HG03342 (cell line): ENCODE results near the gene ADAMTS7.
A peak's percentile ranks its signal among the peaks of the same experiment; 100 is the strongest.
"Not testable (repeated sequence)": the region's sequence is repeated elsewhere in the genome, so short reads cannot be mapped to it uniquely, and the experiment has no call there.

ENCODE experiments used
- ATAC-seq: cut with Tn5 transposase; IDR thresholded peaks from one replicate; pipeline ENCODE4 v1.9.1; 2021; ENCODE audit warnings: mild to moderate bottlenecking, moderate library complexity; ENCODE audit not compliant: unreplicated experiment

Gene ADAMTS7

DNA sequence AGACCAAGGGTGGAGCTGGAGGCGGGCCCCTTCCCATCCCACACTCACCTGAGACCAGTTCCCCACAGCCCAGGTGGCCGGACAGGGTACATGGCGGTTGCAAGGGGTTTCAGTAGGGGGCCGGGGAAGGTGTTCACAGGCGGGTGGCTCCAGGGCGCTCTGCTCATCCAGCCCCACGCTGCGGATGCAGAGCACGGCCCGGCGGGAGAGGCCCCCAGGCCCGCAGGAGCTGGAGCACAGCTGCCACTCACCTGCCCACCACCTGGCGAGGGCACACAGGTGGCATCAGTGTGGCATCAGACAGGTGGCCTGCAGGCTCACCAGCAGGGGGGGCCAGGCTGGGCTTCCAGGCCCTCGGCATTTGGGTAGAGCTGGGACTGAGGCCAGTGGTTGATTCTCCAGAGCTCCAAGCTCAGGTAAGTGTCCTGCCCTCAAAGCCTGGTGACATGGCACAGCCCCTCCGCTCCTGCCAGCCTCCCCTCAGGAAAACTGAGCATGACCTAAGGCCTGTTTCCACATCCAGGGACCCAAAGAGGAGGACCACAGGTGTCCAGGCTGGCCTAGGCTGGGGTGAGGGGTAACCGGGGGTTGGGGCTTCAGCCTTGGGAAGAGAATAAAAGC, 43.8 kb downstream of the ADAMTS7 start:
- no peak for ATAC-seq

DNA sequence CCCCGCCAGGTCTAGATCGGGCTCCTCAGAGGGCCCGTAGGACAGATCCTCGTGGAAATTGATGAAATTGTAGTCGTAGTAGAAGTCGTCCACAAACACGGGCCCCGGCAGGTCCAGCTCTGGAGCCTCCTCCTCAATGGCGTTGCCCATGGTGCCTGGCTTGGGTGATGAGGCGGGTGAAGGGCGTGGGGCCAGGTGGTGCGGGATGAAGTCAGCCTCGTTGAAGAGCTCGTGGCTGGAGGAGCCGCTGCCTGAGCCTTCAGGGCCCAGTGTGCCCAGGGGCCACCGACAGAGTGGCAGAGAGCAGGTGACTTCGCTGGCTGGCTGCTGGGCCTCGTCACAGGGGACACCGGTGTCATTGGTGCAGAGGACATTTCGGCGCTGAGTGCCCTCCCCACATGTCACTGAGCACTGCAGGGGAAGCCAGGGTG, 44.6 kb downstream of the ADAMTS7 start:
- not testable (repeated sequence) for ATAC-seq

DNA sequence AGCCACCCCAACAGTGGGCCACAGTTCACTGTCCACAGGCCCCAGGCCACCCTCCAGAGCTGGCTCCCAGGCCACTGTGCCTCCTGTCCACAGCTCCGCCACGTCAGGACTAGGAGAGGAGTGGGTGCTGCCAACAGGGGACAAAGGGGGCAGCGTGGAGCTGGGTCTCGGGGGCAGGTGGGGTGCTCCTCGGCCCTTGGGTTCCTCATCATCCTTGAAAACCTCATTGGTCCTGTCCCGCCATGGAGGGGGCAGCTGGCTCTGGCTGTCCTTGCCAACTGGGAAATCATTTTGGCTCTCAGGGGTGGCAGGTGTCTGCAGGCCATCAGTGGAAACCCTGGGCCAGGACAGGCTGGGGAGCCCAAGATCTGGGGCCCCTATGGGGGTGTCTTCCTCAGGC, 45.2 kb downstream of the ADAMTS7 start:
- ATAC-seq = no peak

DNA sequence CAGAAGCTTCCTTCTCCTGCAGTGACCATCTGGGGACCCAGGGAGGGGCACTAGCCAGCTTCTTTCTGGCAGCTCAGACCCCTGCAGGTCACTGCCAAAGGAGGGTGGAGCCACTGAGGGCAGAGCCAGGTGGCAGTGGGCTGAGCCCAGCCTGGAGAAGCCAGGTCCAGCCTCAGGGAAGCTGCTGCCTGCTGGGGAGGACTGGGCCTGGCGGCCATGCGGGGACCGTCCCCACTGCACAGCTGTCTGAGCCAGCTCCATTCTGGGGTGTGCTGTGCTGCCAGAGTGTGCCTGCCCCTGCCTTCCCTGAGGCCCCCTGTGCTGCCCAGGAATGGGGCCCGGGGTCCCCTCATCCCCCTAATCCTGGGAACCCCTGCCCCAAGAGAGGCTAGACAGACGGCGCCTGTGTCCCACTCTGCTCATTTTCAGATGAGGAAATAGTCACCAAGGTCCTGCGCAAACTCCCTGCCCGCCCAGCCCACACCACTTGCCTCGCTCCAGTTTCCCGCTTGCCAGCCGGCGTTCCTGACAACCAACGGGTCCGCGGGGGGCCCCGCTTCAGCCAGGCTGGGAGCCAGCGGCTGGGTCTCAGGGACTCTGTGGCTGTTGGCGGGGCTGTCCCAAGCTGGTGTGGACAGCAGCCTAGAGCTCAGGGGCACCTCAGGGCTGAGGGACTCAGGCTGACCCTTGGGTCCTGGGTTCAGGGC, 46.0 kb downstream of the ADAMTS7 start:
- not testable (repeated sequence) for ATAC-seq

DNA sequence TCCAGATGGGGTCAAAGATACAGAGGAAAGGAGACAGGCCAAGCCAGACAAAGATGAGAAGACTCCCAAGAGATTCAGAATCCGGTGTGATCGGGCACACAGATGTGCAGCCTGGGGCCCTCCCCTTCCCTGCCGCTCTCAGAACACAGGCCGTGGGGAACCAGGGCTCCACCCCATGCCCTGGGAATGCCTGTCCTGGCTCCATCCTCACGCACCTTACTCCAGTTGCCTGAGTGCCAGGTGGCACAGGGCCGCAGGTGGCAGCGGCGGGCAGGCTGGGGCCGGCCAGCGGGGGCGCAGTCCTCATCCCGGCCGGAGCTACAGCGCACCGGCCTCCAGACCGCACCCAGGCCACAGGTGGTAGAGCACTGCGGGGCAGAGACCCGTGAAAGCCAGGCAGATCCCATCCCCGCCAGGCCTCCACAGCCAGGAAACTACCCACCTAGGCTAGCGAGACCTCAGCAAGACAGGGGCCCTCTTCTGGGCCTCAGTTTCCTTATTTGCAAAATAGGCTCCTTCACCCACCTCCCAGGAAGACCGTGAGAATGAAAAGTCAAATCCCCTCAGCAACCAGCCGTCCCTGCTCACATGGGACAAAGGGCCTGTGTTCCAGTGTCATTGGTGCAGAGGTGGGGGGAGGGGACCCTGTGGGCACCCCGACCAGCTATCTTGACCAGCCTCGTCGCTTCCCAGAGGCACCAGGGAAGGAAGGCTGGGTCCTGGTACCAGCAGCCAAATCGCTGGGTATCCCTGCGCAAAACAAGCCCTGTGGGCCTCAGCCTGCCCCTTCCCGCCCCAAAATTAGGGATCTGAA, 46.7 kb downstream of the ADAMTS7 start:
- ATAC-seq = not testable (repeated sequence)

DNA sequence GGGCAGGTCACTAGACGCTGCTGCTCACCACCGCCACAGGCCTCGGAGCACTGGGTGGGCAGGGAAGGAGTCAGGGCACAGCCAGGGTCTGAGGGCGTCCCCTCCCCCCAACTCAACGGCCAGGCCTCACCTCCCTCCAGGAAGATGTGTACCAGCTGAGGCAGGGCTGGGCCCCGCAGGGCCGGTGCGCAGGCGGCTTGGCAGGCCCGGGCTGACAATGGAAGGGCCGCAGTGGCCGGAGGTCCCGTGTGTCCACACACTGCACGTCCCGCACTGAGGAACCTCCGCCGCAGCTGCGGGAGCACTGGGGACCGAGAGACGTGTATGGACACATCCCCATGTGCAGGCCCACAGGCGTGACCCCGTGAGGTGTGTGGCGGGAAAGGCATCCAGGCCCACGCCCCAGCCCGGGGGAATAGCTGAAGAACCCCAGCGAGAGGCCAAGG, 47.4 kb downstream of the ADAMTS7 start:
- ATAC-seq = no peak

DNA sequence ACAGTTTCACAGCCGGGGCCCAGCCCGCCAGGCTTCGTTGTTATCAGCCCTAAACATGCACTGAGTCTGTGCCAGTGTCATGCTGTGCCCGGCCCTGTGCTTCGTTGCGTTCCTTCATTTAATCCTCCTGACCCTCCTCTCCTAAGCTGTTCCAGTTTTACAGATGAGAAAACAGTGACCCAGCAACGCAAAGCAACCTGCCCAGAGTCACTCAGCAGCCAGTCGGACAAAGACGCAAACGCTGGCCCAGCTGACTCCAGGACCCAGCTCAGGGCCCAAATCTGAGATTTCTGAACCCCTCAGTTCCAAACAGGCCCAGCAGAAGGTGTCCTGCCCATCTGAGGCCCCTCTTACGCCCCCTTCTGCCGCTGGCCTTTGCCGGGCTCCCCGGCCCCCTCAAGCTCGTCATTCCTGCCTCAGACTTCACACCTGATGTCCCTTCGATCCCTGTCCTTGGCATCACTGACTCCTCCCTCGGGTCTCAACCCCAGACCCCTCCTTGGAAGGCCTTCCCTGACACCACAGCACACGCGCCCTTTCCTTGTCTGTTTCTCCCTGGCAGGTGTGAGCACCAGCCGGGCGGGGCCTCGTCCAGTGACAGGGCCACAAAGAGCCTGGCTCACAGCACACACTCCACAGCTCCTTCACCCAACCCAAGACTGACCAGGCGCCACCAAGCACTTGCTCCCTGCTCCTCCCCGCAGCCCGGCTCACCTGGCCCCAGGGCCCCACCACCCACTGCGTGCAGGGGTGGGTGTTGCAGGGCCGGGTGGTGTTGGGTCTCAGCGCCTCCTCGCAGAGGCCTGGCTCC, 48.1 kb downstream of the ADAMTS7 start:
- ATAC-seq = no peak

DNA sequence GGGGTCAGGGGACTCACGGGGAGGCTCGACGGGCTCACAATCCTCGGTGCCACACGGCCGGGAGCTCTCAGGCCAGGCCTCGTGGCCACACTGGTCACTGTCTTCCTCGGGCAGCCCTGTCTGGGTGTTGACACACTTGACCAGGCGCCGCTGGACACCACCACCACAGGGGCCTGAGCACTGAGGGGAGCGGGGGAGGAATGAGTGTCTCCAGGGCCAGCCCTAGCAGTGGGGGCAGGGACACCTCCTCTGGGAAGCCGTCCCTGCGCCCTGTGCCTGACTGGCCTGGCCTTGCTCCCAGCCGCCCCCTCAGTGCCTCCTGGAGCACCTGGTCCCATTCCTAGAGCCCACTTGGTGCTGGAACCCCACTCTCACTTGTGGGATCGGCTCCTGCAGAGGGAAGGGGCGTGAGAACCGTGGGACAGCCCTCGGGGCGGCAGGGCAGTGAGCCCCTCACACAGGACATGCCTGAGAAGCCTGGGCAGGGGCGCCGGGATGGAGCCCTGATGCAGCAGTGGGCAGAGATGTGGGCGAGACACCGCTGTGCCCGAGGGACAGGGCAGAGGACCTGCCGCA, 48.8 kb downstream of the ADAMTS7 start:
- ATAC-seq = not testable (repeated sequence)

DNA sequence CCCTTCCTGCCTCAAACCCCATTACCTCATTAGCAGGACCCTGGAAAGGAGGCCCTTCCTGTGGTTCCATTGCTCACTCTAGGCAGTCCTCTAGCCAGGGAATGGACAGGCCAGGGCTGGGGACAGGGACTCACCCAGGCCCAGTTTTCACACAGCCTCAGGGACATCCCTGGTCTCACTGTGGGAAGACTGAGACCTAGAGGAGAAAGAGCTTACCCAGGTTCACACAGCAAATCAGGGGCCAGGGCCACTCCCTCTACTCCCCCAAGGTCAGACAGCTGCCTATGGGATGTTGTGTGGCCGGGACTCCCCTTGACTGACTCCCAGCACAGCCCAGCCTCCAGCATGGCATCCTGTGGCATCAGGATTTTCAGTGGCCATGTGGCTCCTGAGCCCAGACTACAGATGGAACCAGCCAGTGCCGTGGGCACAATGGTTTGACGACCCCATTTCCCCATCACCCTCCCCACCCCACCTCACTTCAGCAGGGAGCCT, 49.3 kb downstream of the ADAMTS7 start:
- ATAC-seq = no peak

DNA sequence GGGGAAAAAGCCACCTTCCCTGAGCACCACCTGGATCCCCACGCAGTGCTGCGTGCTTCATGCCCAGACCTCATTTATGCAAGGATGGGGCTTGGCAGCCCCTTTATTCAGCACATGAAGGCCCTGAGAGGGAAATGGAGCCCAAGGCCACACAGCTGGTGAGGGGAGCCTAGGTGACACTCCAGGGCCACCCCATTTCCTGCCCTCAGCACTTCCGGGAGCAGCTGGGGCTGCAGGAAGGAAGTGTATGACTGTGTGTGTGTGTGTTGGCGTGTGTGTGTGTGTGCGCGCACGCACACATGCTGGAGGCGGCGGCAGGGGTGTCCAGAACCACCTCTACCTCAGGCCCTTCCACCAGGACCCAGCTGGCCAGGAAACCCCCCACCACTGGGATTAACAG, 49.8 kb downstream of the ADAMTS7 start:
- peak; percentile 38 for ATAC-seq

DNA sequence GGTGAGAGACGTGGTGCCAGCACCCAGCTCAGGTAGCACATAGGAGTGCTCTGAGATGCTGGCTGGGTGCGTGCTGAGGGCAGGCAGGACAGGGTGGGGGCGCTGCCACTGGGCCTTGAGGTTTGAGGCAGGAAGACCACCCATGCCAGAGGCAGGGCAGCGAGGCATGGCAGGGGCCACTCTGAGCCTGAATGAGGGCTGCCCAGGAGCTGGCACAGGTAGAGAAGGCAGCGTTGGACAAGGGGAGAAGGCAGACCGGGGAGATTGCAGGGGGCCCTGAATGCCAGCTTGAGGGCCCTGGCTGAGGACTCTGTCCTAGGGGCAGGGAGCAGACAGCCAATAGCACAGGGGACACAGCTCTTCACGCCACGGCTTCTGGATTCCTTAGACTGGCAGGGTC, 50.2 kb downstream of the ADAMTS7 start:
- no peak for ATAC-seq

DNA sequence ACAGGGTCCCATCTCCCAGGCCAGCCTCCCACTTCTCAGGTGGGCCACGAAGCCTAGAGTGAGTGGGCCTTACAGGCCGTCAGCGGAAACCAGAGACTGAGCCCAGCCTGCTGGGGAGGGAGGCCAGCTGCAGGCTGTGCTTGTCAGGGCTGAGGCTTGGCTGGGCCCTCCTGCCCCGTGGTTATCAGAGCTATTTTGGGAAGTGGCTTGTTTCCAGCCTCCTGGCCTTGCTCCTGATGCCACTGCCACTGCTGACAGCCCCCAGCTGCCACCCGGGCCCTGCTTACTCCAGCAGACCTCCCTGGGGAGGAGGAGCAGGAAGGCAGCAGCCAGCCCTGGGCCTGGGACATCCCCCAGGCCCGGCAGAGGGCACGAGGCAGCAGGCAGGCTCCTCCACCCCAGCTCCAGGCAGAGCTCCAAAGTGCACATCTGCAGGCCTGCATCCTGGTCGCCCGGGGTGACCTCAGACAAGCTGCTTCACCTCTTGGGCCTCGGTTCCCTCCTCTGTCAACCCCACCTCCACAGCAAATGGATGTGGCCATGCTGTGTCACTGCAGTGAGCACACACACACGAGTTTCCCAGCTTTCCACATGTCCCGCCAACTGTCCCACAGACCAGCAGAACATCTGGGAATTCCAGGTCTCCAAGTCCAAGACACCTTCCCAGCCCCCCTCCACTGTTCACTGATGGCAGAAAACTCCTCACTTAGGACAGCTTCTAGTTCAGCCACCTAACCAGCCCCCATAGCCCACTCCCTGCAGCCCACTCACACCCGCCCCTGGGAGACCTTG, 51.0 kb downstream of the ADAMTS7 start:
- ATAC-seq = not testable (repeated sequence)

DNA sequence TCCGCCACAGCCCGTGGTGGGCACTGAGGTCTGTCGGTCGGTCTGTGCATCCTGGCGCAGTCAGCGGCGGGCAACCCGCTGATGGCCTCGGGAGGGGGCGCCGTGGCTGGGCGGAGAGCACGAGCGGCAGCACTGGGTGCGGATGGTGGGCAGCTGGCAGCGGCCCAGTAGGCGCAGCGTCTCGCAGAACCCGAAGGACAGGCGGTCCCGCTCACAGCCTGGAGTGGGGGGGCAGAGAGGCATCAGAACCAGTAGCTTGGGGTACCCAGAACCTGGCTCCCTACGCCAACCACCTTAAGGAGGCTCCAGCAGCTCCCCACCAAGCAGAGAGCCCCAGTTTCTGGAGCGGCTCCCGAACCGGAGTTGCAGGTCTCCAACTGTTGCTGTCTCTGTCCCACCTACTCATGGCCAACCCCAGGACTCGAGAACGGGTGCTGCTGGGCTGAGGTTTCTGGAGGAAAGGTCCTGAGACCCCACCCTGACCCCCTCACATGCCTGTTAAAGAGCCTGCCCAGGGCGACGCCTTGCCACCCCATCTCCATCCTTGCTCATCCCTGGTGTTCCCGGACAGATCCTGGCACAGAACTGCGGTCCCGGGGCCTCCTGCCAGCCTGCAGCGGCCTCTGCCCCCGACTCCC, 51.8 kb downstream of the ADAMTS7 start:
- not testable (repeated sequence) for ATAC-seq

DNA sequence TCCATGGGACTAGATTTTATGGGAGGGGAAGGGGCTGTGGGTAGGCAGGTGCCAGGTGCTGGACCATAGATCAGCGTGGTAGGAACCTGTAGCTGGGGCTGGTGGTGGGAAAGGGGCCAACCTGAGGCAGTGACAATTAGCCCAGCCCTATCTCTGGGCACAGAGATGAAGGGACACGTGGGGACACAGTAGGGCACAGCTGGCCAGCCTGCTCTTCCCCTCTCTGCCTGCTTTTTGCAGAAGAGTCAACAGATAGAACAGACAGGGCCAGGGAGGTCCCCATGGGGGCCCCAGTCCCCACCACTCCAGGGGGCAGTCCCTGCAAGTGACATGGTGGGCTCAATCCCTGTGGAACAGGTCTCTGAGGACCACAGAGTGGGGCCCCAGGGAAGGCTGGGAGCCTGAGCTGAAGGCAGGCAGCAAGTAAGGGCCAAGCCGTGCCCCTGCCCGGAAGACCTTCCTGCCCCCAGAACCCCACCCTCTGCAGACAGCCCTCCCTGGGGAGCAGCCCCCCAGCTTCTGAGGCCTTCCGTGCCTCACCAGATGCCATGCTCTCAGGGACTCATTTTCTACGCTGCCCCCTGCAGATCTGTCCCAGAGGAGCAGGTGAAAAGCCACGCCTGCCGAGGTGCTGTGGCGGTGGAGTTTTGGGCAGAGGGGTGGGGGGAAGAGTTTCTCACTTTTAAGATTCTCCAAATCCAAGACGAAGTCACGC, 52.6 kb downstream of the ADAMTS7 start:
- ATAC-seq = not testable (repeated sequence)

DNA sequence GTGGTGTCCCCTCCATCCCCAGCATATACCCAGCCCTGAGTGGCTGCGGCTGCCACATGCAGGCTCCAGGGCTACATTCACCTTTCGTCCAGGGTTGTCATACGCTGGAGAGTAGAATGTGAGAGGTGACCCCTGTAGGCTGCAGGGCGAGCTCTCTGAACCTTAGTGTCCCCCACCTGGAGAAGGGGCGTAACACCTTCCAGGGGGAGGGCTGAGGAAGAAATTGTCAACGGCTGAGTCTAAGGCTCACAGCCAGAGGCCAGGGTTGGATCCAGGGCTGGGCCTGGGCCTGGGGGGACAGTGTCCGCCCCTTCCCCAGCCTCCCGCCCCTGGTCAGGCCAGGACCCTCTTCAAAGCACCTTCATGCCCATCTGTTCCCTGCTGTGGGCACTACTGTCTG, 53.2 kb downstream of the ADAMTS7 start:
- not testable (repeated sequence) for ATAC-seq

DNA sequence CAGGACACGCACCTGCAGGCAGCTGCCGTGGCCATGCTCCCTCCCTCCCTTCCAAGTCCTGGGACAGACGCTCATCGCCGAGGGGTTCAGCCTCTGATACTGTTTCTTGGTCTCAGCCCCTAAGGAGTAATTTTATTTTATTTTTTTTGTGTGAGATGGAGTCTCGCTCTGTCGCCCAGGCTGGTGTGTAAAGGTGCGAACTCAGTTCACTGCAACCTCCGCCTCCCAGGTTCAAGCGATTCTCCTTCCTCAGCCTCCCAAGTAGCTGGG, 53.7 kb downstream of the ADAMTS7 start:
- no peak for ATAC-seq

DNA sequence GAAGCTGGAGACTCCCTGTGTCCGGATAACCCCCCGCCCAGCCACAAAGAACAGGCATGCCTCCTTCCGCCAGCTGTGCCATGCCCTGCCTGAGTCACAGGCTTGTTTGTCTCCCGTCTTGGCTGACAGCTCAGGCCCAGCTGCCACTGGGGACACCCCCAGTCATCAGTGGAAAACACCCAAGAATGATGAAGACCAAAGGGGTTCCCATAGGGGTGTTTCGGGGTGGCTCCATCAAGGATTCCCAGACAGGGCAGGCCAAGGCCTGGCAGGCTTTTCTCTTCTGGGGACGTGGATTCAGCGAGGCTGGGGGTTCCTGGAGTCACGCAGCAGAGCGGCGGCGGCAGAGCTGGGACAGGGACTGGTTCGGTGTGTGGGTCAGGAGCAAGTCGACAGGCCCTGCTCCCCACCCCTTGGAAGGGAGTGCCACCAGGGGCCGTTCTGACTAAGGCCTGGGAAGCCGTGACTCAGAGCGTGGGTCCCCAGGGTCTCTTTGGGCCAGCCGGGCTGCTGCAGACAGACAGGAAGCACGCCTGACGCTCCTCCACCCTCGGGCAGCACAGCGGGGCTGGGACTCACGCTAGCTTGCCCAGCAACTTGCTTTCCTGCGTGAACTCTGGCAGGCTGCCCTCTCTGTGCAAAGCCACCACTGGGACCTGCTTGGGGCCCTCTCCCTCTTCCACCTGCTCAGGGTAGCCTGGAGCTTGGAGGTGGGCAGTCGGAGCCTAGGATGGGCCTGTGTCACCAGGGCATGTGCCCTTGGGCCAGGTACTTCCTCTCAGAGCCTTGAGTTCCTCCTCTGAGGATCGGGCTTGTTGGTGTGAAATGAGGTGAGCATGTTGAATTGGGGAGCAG, 54.3 kb downstream of the ADAMTS7 start:
- peak; percentile 60 for ATAC-seq
